COLO829 (cell line): ENCODE data around the gene IZUMO1R.
"Not testable (repeated sequence)": the region's sequence is repeated elsewhere in the genome, so short reads cannot be mapped to it uniquely, and the experiment has no call there.

Experiments used
- DNase-seq: peaks from one replicate; pipeline ENCODE4 v3.0.0; 2012; ENCODE audit warnings: low spot score

Gene IZUMO1R

GRCh38 chr11:94303966-94304958, at the start of gene IZUMO1R:
TSS of gene IZUMO1R (plus strand) at chr11:94304580. CDS start at chr11:94305637, 1,057 bp downstream.
- DNase-seq, result no peak

- no peak for DNase-seq
These were observed 32.5 kb upstream of the IZUMO1R start for GRCh38 chr11:94271885-94272372.

DNA sequence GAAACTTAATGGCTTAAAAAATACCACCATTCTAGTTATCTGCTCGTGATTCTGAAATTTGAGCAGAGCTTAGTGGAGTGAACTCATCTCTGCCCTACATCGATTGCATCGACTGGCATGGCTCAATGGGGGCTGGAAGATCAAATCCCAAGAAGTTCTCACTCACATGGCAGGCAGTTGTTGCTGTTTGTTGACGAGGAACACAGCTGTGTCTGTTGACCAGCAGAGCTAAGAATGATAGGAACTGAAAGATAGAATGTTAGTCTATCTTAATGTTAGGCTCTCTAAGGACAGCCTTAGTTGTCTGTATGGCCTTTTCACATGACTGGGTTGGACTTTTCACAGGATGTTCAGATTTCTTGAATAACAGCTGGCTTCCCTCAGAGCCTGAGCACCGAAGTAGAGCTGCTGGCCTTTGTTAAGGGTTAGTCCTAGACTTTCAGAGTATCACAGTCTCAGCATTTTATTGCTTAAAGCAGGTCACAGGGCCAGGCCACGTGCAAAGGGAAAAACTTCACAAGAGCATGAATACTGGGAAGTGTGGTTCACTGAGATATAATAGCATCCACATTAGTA, 31.6 kb upstream of the IZUMO1R start:
- DNase-seq, result no peak

DNA sequence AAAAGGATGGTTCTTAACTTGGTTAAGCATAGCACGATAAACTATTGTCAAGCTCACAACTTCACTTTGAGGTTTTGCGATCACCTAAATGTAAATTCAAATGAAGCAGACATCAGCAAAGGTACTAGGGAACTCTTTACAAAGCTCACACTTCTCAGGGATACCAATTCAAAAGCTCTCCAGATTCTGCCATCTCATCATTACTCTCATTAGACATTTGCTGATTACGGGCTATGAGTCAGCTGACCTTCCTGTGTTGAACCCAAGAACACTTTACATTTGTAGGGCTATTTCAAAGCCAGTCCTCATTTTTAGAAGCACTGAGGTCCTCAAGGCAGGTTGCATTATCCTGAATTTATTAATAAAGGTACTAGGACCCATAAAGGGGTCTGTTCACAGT, 28.4 kb upstream of the IZUMO1R start:
- no peak for DNase-seq

- no peak for DNase-seq
These were observed 27.4 kb upstream of the IZUMO1R start for GRCh38 chr11:94276943-94277342.

- not testable (repeated sequence) for DNase-seq
These were observed 26.2 kb upstream of the IZUMO1R start for GRCh38 chr11:94278207-94278606.

- no peak for DNase-seq
These were observed 24.4 kb upstream of the IZUMO1R start for GRCh38 chr11:94279996-94280395.

- no peak for DNase-seq
These were observed 23.1 kb upstream of the IZUMO1R start for GRCh38 chr11:94281324-94281723.

GRCh38 chr11:94283678-94284077, 20.7 kb upstream of the IZUMO1R start:
- no peak for DNase-seq

GRCh38 chr11:94295534-94295933, 8.8 kb upstream of the IZUMO1R start:
- peak; percentile 74 for DNase-seq

- no peak for DNase-seq
These were observed 6.3 kb upstream of the IZUMO1R start for GRCh38 chr11:94297985-94298576.

- DNase-seq, result no peak
These were observed 1.6 kb upstream of the IZUMO1R start for GRCh38 chr11:94302776-94303175.

GRCh38 chr11:94305146-94305545, 766 bp downstream of the IZUMO1R start:
- no peak for DNase-seq

DNA sequence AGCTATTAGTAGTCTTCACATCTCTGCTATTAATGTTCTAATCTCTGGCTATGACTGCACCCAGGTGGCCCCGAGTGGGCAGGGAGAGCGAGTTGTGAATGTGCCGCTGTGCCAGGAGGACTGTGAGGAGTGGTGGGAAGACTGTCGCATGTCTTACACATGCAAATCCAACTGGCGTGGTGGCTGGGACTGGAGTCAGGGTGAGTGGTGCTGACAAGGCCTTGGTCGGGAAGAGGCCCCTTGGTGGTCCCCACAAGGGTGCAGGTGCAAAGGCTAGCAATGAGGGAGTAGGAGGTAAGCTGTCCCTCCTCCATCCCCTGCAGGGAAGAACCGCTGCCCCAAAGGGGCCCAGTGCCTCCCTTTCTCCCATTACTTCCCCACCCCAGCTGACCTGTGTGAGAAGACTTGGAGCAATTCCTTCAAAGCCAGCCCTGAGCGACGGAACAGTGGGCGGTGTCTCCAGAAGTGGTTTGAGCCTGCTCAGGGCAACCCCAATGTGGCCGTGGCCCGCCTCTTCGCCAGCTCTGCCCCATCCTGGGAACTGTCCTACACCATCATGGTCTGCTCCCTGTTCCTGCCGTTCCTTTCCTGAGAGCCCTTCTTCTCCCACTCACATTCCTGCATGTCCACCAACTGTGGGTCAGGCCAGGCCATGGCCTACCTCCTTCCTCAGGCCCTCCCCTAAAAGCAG, 2.9 kb downstream of the IZUMO1R start:
- DNase-seq, result no peak

DNA sequence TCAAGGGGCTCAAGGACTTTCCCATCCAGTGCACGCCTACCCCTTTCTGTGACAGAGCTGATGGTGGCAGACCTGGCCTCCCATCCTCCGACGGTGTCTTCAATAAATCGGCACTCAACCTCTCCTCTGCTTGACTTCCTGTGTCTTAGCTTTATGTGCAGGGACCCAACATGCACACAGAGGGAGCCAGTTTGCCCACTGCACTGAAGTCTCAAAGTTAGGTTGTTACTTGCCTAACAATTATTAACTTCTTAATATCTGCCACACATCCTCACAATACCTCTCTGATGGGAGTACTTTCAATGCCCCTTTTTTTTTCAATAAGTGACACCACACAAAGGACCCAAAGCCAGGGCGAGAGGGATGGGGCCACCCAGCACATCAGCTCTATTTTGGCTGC, 3.6 kb downstream of the IZUMO1R start:
- DNase-seq, result no peak

GRCh38 chr11:94309757-94310156, 5.4 kb downstream of the IZUMO1R start:
- no peak for DNase-seq

DNA sequence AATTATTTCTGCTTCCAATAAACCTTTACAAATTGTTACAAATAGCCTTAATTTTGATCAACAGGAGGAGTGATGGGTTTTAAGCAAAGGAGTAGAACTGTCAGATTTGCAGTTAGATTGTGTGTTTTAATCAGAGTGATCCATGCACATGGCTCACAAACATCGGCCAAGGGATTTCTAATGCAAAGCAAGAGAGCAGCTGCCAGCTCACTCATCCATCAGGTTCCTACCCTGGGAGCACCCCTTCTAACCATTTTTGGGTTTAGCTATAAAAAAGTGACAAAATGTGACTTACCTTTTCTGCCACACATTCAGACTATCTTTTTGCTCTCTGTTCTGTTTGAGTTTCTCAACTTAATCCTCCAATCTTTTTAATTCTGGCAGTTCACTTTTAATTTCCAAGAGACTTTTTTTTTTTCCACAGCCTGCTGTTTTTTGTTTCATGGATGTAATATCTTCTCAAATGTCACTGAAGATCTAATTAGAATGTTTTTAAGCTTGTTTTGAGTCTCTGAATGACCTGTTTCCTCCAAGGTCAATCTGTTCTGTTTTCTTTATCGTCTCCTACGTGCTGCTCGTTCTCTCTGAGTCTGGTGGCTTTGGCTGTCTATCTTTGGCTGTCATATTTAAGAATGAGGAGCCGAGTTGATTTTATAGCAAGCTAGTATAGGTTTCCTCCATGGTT, 6.0 kb downstream of the IZUMO1R start:
- DNase-seq, result no peak

DNA sequence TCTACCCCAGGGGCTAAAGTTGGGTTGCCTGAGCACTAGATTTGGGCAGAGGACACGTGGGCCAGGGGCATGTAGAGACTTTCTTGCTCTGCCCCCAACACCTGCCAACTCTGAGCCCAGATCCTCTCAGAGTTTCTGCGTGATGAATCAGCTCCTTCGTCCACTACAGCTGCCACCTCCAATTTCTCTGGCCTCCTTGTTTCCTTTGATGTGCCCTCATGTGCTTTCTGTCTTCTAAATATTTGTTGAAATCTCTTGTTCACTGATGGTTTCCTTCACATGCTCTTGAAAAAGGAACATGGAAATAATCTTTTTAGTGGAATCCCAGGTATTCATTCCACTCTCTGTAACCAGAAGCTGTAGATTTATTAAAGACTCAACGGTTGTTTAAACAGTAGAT, 8.0 kb downstream of the IZUMO1R start:
- DNase-seq, result no peak

DNA sequence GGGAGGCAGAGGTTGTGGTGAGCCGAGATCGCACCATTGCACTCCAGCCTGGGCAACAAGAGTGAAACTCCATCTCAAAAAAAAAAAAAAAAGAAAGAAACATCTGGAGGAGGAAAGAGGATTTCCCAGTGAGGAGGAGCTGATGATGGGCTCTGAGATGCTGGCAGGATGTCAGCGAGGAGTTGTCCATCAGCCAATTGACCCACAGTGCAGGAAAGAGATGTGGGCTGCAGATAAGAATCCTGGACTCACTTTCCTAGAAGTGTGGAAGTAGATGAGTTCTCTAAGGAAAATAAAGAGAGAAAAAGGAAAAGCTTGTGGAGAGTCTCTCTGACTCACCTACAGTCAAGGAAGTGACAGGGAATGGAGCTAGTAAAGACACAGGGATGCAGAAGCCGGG, 9.7 kb downstream of the IZUMO1R start:
- no peak for DNase-seq

DNA sequence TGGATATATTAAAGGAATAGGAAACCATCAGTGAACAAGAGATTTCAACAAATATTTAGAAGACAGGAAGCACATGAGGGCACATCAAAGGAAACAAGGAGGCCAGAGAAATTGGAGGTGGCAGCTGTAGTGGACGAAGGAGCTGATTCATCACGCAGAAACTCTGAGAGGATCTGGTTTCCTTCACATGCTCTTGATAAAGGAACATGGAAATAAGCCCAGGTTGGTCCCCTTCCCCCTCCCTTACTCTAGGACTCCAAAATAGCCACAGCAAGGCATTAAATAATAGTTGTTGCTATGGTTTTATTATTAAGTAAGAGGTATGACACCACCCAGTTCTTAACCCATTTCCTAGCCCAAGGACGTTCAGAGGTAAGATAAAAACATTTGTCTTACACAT, 11.3 kb downstream of the IZUMO1R start:
- no peak for DNase-seq

- DNase-seq, result no peak
These were observed 18.1 kb downstream of the IZUMO1R start for GRCh38 chr11:94322501-94322900.

GRCh38 chr11:94325681-94326080, 21.3 kb downstream of the IZUMO1R start:
- DNase-seq, result peak; percentile 22
